ENCODE data around the gene RAB29. TPM values are rescaled to one million over a fixed set of nuclear protein-coding genes. Genes with fewer than 3 reads are reported as not detected.

RAB29 gene
- total RNA-seq, 1 donor, result 43.2 TPM

DNA sequence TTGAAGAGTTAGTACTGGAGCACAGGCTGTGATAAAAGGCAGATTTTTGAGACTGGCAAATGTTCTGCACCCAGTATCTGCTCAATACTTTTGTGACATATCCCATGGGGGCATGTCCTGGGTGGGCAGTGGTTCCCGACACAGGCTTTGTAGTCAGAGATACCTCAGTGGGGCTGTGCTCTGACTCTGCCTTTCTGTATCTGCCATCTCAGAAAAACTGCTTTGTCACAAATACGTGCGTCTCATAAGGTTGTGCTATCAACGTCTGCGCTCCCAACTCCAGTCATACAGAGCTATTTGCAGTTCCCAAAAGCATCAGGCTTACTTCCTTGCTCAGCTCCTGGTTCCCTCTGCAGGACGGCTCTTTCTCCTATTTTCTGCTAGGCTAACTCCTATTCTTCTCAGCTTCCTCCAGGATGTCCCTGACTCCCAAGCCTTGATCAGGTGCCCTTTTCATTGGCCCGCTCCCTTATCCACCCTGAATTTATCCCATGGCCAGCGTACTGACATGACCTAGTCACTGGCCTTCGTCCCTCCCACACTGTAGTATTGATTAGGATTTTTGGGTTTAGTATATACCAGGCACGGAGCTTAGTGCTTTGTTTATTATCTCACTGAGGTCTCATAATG, 12.1 kb upstream of the RAB29 start:
- DNase-seq (ENCODE audit: low read depth), result no peak
- H3K4me3 ChIP-seq (ENCODE audit: low read depth, low read length), result no peak overlapping the region
- TF ChIP-seq, protein P1, sequence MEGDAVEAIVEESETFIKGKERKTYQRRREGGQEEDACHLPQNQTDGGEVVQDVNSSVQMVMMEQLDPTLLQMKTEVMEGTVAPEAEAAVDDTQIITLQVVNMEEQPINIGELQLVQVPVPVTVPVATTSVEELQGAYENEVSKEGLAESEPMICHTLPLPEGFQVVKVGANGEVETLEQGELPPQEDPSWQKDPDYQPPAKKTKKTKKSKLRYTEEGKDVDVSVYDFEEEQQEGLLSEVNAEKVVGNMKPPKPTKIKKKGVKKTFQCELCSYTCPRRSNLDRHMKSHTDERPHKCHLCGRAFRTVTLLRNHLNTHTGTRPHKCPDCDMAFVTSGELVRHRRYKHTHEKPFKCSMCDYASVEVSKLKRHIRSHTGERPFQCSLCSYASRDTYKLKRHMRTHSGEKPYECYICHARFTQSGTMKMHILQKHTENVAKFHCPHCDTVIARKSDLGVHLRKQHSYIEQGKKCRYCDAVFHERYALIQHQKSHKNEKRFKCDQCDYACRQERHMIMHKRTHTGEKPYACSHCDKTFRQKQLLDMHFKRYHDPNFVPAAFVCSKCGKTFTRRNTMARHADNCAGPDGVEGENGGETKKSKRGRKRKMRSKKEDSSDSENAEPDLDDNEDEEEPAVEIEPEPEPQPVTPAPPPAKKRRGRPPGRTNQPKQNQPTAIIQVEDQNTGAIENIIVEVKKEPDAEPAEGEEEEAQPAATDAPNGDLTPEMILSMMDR (IDR thresholded peaks at IDR 0.05; ENCODE audit: insufficient read depth, low read depth, low read length), result no peak

DNA sequence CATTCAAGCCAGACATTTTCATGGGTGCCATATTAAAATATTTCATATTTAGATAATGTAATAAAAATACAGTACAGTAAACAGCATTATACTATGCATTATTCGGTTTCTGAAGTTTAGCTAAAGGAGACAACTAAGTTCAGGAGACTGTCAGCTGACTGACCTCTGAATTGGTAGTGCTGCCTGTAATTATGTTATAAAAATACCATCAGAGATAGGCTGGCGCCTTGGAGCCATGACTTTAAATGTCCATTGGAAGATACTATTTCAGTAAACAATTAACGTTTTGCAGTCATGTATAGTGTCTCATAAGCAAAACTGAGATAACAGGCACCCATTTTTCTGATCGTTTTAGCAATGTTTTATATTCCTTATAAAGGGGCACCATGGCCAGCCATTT, 11.3 kb upstream of the RAB29 start:
- TF ChIP-seq, protein P1 (IDR thresholded peaks at IDR 0.05; ENCODE audit: insufficient read depth, low read depth, low read length), result no peak
- no peak for DNase-seq (ENCODE audit: low read depth)
- H3K4me3 ChIP-seq (ENCODE audit: low read depth, low read length), result no peak overlapping the region

- DNase-seq (ENCODE audit: low read depth), result no peak
- H3K4me3 ChIP-seq (ENCODE audit: low read depth, low read length), result no peak overlapping the region
- TF ChIP-seq, protein P1 (IDR thresholded peaks at IDR 0.05; ENCODE audit: insufficient read depth, low read depth, low read length), result no peak
These were observed 10.2 kb upstream of the RAB29 start for GRCh38 chr1:205785446-205785845.

GRCh38 chr1:205783904-205784303, 8.6 kb upstream of the RAB29 start:
- H3K4me3 ChIP-seq (ENCODE audit: low read depth, low read length), result no peak overlapping the region
- TF ChIP-seq, protein P1 (IDR thresholded peaks at IDR 0.05; ENCODE audit: insufficient read depth, low read depth, low read length), result no peak
- DNase-seq (ENCODE audit: low read depth), result no peak

- no peak for DNase-seq (ENCODE audit: low read depth)
- TF ChIP-seq, protein P1 (IDR thresholded peaks at IDR 0.05; ENCODE audit: insufficient read depth, low read depth, low read length), result no peak
- H3K4me3 ChIP-seq (ENCODE audit: low read depth, low read length), result no peak overlapping the region
These were observed 8.1 kb upstream of the RAB29 start for GRCh38 chr1:205783433-205783795.

- no peak for DNase-seq (ENCODE audit: low read depth)
- TF ChIP-seq, protein P1 (IDR thresholded peaks at IDR 0.05; ENCODE audit: insufficient read depth, low read depth, low read length), result no peak
- H3K4me3 ChIP-seq (ENCODE audit: low read depth, low read length), result no peak overlapping the region
These were observed 7.5 kb upstream of the RAB29 start for GRCh38 chr1:205782627-205783432.

All from fibroblast of villous mesenchyme (primary cell).